SK-N-SH (cell line): ENCODE measurements around the gene SKIDA1. TPM values are rescaled to one million over a fixed set of nuclear protein-coding genes. Genes with fewer than 3 reads are reported as not detected.

ENCODE experiments used
- CTCF ChIA-PET: fragments of 300-600, 350-600 bp; formaldehyde crosslinking; extraction: SDS; loops from one replicate; lab custom pipeline; 2021; lab: Yijun Ruan, JAX
- POLR2A ChIA-PET: fragments of 350-600 bp; sonication (Branson Sonifier 250); formaldehyde crosslinking; extraction: SDS; loops from one replicate; lab custom pipeline; 2020; ENCODE audit warnings: antibody characterized with exemption, inconsistent platforms; lab: Yijun Ruan, JAX
- DNase-seq: peaks from one replicate; pipeline ENCODE4 v3.0.0; 2012
- H2AFZ ChIP-seq: fragments of 200-600 bp; sonication (generic); 2 replicates; pipeline ENCODE4 v1.8.1; 2016; ENCODE audit warnings: antibody characterized with exemption, mild to moderate bottlenecking, low read depth
- H3F3A ChIP-seq: fragments of 200-600 bp; sonication (generic); replicated peaks from 2 replicates; pipeline ENCODE3; 2016; ENCODE audit warnings: antibody characterized with exemption, mild to moderate bottlenecking; ENCODE audit not compliant: insufficient read depth
- H3K27ac ChIP-seq, 2 experiments: fragments of 200-500 bp in 1 of 2; fragments of 200-600 bp in 1 of 2; sonication (Bioruptor generic) in 1 of 2; sonication (generic), shearing (Covaris generic) in 1 of 2; 2 replicates each; pipeline versions ENCODE4 v1.5.1 to v1.6.1; 2014 to 2016; ENCODE audit warnings: low read depth in 2 of 2, inconsistent platforms in 1 of 2, low read length in 1 of 2, mild to moderate bottlenecking in 1 of 2, mixed read lengths in 1 of 2
- H3K27me3 ChIP-seq: fragments of 200-600 bp; sonication (generic), shearing (Covaris generic); 2 replicates; pipeline ENCODE4 v1.6.1; 2016; ENCODE audit warnings: mixed run types; ENCODE audit not compliant: insufficient read depth
- H3K36me3 ChIP-seq, 2 experiments: fragments of 200-500 bp in 1 of 2; fragments of 200-600 bp in 1 of 2; sonication (Bioruptor generic) in 1 of 2; sonication (generic) in 1 of 2; replicated peaks in 1 of 2; 2 replicates each; pipeline versions ENCODE3 to v1.5.1; 2014 to 2016; ENCODE audit warnings: low read length in 1 of 2, mild to moderate bottlenecking in 1 of 2; ENCODE audit not compliant: insufficient read depth in 2 of 2, control insufficient read depth in 1 of 2
- H3K4me1 ChIP-seq, 2 experiments: fragments of 200-500 bp in 1 of 2; fragments of 200-600 bp in 1 of 2; sonication (Bioruptor generic) in 1 of 2; sonication (generic), shearing (Covaris generic) in 1 of 2; 2 replicates each; pipeline versions ENCODE4 v1.5.1 to v1.6.1; 2014 to 2016; ENCODE audit warnings: low read depth in 1 of 2, low read length in 1 of 2, mixed run types in 1 of 2; ENCODE audit not compliant: insufficient read depth in 2 of 2, control insufficient read depth in 1 of 2
- H3K4me2 ChIP-seq: fragments of 200-600 bp; sonication (generic), shearing (Covaris generic); 2 replicates; pipeline ENCODE4 v1.6.1; 2017; ENCODE audit warnings: mixed run types
- H3K4me3 ChIP-seq, 2 experiments: fragments of 200-500 bp in 1 of 2; fragments of 200-600 bp in 1 of 2; sonication (Bioruptor generic) in 1 of 2; sonication (generic), shearing (Covaris generic) in 1 of 2; 2 replicates each; pipeline versions ENCODE4 v1.5.1 to v1.8.1; 2014 to 2016; ENCODE audit warnings: low read depth in 2 of 2, inconsistent platforms in 1 of 2, low read length in 1 of 2, mild to moderate bottlenecking in 1 of 2, mixed read lengths in 1 of 2, moderate library complexity in 1 of 2
- H3K79me2 ChIP-seq: fragments of 200-600 bp; sonication (generic); 2 replicates; pipeline ENCODE4 v1.8.1; 2017; ENCODE audit warnings: mild to moderate bottlenecking; ENCODE audit not compliant: insufficient read depth
- H3K9ac ChIP-seq: fragments of 200-600 bp; sonication (generic); 2 replicates; pipeline ENCODE4 v1.6.1; 2017; ENCODE audit warnings: mixed run types
- H3K9me2 ChIP-seq: fragments of 200-600 bp; sonication (generic); 2 replicates; pipeline ENCODE4 v1.6.1; 2017; ENCODE audit warnings: mixed run types
- H3K9me3 ChIP-seq: fragments of 200-600 bp; sonication (generic); 2 replicates; pipeline ENCODE4 v1.6.1; 2017; ENCODE audit warnings: mixed run types, mild to moderate bottlenecking, moderate library complexity
- H4K20me1 ChIP-seq: fragments of 200-600 bp; sonication (generic); 2 replicates; pipeline ENCODE4 v1.6.1; 2017; ENCODE audit warnings: mild to moderate bottlenecking, mixed run types; ENCODE audit not compliant: insufficient read depth
- CHD2 ChIP-seq: fragments of 150-350 bp; IDR thresholded peaks from 2 replicates; pipeline ENCODE4 v1.6.1; 2018; ENCODE audit warnings: low read length; ENCODE audit not compliant: partially characterized antibody
- CTCF ChIP-seq: fragments of 200-600 bp; sonication (generic); IDR thresholded peaks from 2 replicates; pipeline ENCODE4 v1.6.1; 2017; ENCODE audit warnings: antibody characterized with exemption, mild to moderate bottlenecking, moderate library complexity
- ELF1 ChIP-seq: IDR thresholded peaks from 2 replicates; pipeline ENCODE4 v1.4.0; 2012
- EP300 ChIP-seq, 2 experiments: IDR thresholded peaks; 2 replicates each; pipeline versions ENCODE4 v1.4.0 to v1.6.1; 2012; ENCODE audit warnings: borderline replicate concordance in 1 of 2, low read depth in 1 of 2, low read length in 1 of 2
- EZH2phosphoT487 ChIP-seq: fragments of 200-600 bp; sonication (generic); IDR thresholded peaks from 2 replicates; pipeline ENCODE4 v1.6.1; 2017; ENCODE audit warnings: low read depth, mixed run types, mild to moderate bottlenecking, antibody characterized with exemption, moderate library complexity, borderline replicate concordance
- FOSL2 ChIP-seq: IDR thresholded peaks from 2 replicates; pipeline ENCODE4 v1.4.0; 2012; ENCODE audit warnings: low read depth, mild to moderate bottlenecking, moderate library complexity, borderline replicate concordance
- FOXJ3 ChIP-seq: sonication (generic); formaldehyde crosslinking; IDR thresholded peaks from 2 replicates; pipeline ENCODE4 v1.5.1; 2020; ENCODE audit warnings: mild to moderate bottlenecking, missing genetic modification reagents
- FOXM1 ChIP-seq: IDR thresholded peaks from 2 replicates; pipeline ENCODE4 v1.4.0; 2012; ENCODE audit warnings: low read depth, mild to moderate bottlenecking
- GABPA ChIP-seq: IDR thresholded peaks from 2 replicates; pipeline ENCODE4 v1.4.0; 2012; ENCODE audit warnings: low read depth, mild to moderate bottlenecking
- GATA2 ChIP-seq: sonication (generic); formaldehyde crosslinking; IDR thresholded peaks from 2 replicates; pipeline ENCODE4 v1.5.0; 2020; ENCODE audit warnings: mild to moderate bottlenecking, missing genetic modification reagents
- IRF3 ChIP-seq: fragments of 150-350 bp; IDR thresholded peaks from 2 replicates; pipeline ENCODE4 v1.6.1; 2016; ENCODE audit warnings: mild to moderate bottlenecking, low read depth, low read length
- JUND ChIP-seq: IDR thresholded peaks from 2 replicates; pipeline ENCODE4 v1.4.0; 2012
- MXI1 ChIP-seq: IDR thresholded peaks from 2 replicates; pipeline ENCODE4 v1.6.1; 2012; ENCODE audit warnings: mild to moderate bottlenecking, low read depth, low read length, improper control_type of control experiment
- NRF1 ChIP-seq: IDR thresholded peaks from 2 replicates; pipeline ENCODE4 v1.6.1; 2012; ENCODE audit warnings: low read depth, mild to moderate bottlenecking, low read length
- POLR2AphosphoS5 ChIP-seq: IDR thresholded peaks from 2 replicates; pipeline ENCODE4 v1.6.1; 2012; ENCODE audit warnings: low read depth, low read length
- RAD21 ChIP-seq: IDR thresholded peaks from 2 replicates; pipeline ENCODE4 v1.6.1; 2012; ENCODE audit warnings: mild to moderate bottlenecking, low read length
- RCOR1 ChIP-seq: fragments of 150-350 bp; IDR thresholded peaks from 2 replicates; pipeline ENCODE4 v1.6.1; 2017; ENCODE audit warnings: antibody characterized with exemption, low read length
- REST ChIP-seq: IDR thresholded peaks from 2 replicates; pipeline ENCODE4 v1.6.1; 2012; ENCODE audit warnings: mild to moderate bottlenecking, low read depth, low read length, moderate library complexity
- RFX5 ChIP-seq: IDR thresholded peaks from 2 replicates; pipeline ENCODE4 v1.6.1; 2012; ENCODE audit warnings: mild to moderate bottlenecking, improper control_type of control experiment, low read length
- SIN3A ChIP-seq: IDR thresholded peaks from 2 replicates; pipeline ENCODE4 v1.6.1; 2012; ENCODE audit warnings: low read depth, mild to moderate bottlenecking, low read length, moderate library complexity, borderline replicate concordance
- SMC3 ChIP-seq: IDR thresholded peaks from 2 replicates; pipeline ENCODE4 v1.6.1; 2012; ENCODE audit warnings: low read depth, low read length, improper control_type of control experiment
- TAF1 ChIP-seq: IDR thresholded peaks from 2 replicates; pipeline ENCODE4 v1.6.1; 2012; ENCODE audit warnings: low read depth, mild to moderate bottlenecking, low read length, moderate library complexity, borderline replicate concordance
- TCF12 ChIP-seq: IDR thresholded peaks from 2 replicates; pipeline ENCODE4 v1.4.0; 2012
- USF1 ChIP-seq: IDR thresholded peaks from 2 replicates; pipeline ENCODE4 v1.4.0; 2012; ENCODE audit warnings: low read depth, borderline replicate concordance
- USF2 ChIP-seq: fragments of 150-350 bp; IDR thresholded peaks from 2 replicates; pipeline ENCODE4 v1.6.1; 2017; ENCODE audit warnings: antibody characterized with exemption, low read length, low read depth, borderline replicate concordance
- YY1 ChIP-seq: IDR thresholded peaks from 2 replicates; pipeline ENCODE4 v1.4.0; 2012; ENCODE audit warnings: low read depth, mild to moderate bottlenecking
- WGBS: methylation state at CpG from one replicate; pipeline ENCODE4 v1.1.6; 2017; ENCODE audit warnings: low lambda C conversion rate; 5-methylcytosine and 5-hydroxymethylcytosine counted together
- polyA plus RNA-seq, 3 experiments: library from polyadenylated mRNA; depleted of rRNA; stranded (reverse); fragments of >200 nt; gene quantifications; 2 replicates each; pipeline ENCODE4 v1.2.3, GENCODE V29; 2012

SKIDA1 gene
- polyA plus RNA-seq, 1 of the 3 experiments (the other 2 are of a cell fraction), result 0.38 TPM

GRCh38 chr10:21526188-21526859, 842 bp upstream of the SKIDA1 start:
- no peaks in the 10 kb centered on the region for H4K20me1 ChIP-seq
- 1% methylated on average over 27 of the region's 56 CpGs for WGBS
- no peaks in the 10 kb centered on the region for H3K9me2 ChIP-seq
- H3K79me2 ChIP-seq, result peaks cover 29% of the 10 kb centered on the region
- ChIA-PET POLR2A (interaction anchor here (0.6 to 3.1 kb wide), 11 partner anchors 8 to 569 kb away, joined by 3 to 26 read pairs (median 5); partner anchors contain the start of gene MLLT10), CTCF (interaction anchor here (0.9 to 11.1 kb wide), 5 partner anchors 11 to 257 kb away, joined by 3 to 101 read pairs (median 8); no protein-coding TSS in a partner anchor)
- H3K27ac ChIP-seq, result peak overlapping the region; percentile 98 to 99
- H2AFZ ChIP-seq, result no peak overlapping the region
- peak; percentile 78 for DNase-seq
- H3K4me1 ChIP-seq, result peaks cover 25 to 40% of the 10 kb centered on the region in 2 experiments; a peak in 3 of 4 replicates
- H3F3A ChIP-seq, result peaks cover 54% of the 10 kb centered on the region
- H3K4me2 ChIP-seq, result peak overlapping the region; percentile 93
- peak overlapping the region; percentile 94 for H3K9ac ChIP-seq
- peak overlapping the region; percentile 70 to 76 for H3K4me3 ChIP-seq
- H3K27me3 ChIP-seq, result no peaks in the 10 kb centered on the region
- H3K36me3 ChIP-seq, result no peaks in the 10 kb centered on the region
- H3K9me3 ChIP-seq, result no peaks in the 10 kb centered on the region
- no peak for TF ChIP-seq IRF3
- no peak for TF ChIP-seq FOXJ3 (CRISPR knock-in tag)
- TF ChIP-seq EP300 (IDR thresholded peaks at IDR 0.05; ENCODE audit: borderline replicate concordance in 1 of 2, low read depth in 1 of 2, low read length in 1 of 2), result no peak
- no peak for TF ChIP-seq SMC3
- TF ChIP-seq TAF1, result peak; percentile 66
- TF ChIP-seq YY1, result no peak; the same call in 1 of the 2 replicates
- TF ChIP-seq ELF1, result no peak
- no peak for TF ChIP-seq MXI1
- no peak for TF ChIP-seq EZH2phosphoT487
- no peak for TF ChIP-seq RFX5
- no peak for TF ChIP-seq FOXM1
- TF ChIP-seq FOSL2, result no peak
- no peak for TF ChIP-seq RAD21
- no peak for TF ChIP-seq NRF1
- TF ChIP-seq CHD2, result no peak
- no peak for TF ChIP-seq USF1
- no peak for TF ChIP-seq REST
- no peak; the same call in 1 of the 2 replicates for TF ChIP-seq JUND
- no peak for TF ChIP-seq RCOR1
- no peak for TF ChIP-seq USF2
- no peak for TF ChIP-seq CTCF
- no peak; the same call in 1 of the 2 replicates for TF ChIP-seq SIN3A
- TF ChIP-seq GABPA, result no peak
- TF ChIP-seq POLR2AphosphoS5, result peak; percentile 59
- no peak for TF ChIP-seq TCF12
- TF ChIP-seq GATA2 (CRISPR knock-in tag), result no peak
